Stomach (tissue), 9 donors: ENCODE measurements around the gene ANK2. TPM values are rescaled to one million over a fixed set of nuclear protein-coding genes. Genes with fewer than 3 reads are reported as not detected.
A peak's percentile ranks its signal among the peaks of the same experiment; 100 is the strongest.

Source experiments
- DNase-seq, 2 donors: peaks; one replicate each; pipeline versions ENCODE4 v3.0.0 to v3.0.0-alpha.2; 2013 to 2019
- H3K27ac ChIP-seq, 5 donors: fragments of 200-600 bp in 4 of 5; sonication (generic) in 4 of 5; one replicate each; pipeline ENCODE4 v1.5.1; 2013 to 2019; ENCODE audit warnings: mild to moderate bottlenecking in 1 of 5, moderate library complexity in 1 of 5
- H3K27me3 ChIP-seq, 3 donors: fragments of 200-600 bp; sonication (generic); one replicate each; pipeline ENCODE4 v1.5.1; 2017 to 2019; ENCODE audit warnings: mixed run types in 1 of 3
- H3K36me3 ChIP-seq, 4 donors: fragments of 200-600 bp; sonication (generic); 1 replicate in 3 of 4; 2 replicates in 1 of 4; pipeline ENCODE4 v1.5.1; 2016 to 2019
- H3K4me1 ChIP-seq, 4 donors: fragments of 200-600 bp; sonication (generic); one replicate each; pipeline ENCODE4 v1.5.1; 2016 to 2019
- H3K4me3 ChIP-seq, 4 donors: fragments of 200-600 bp; sonication (generic) in 3 of 4; one replicate each; pipeline ENCODE4 v1.5.1; 2016 to 2019; ENCODE audit warnings: mild to moderate bottlenecking in 1 of 4
- H3K9me3 ChIP-seq, 4 donors: fragments of 200-600 bp; sonication (generic); one replicate each; pipeline ENCODE4 v1.5.1; 2016 to 2019
- CTCF ChIP-seq, 7 experiments: fragments of 450-650 bp in 4 of 7; fragments of 200-600 bp in 3 of 7; sonication (generic) in 3 of 7; IDR thresholded peaks; one replicate each; pipeline ENCODE4 v1.5.1; 2016 to 2019; ENCODE audit warnings: antibody characterized with exemption in 7 of 7, control low read depth in 2 of 7, mild to moderate bottlenecking in 1 of 7
- EP300 ChIP-seq: sonication (generic); formaldehyde crosslinking; IDR thresholded peaks from one replicate; pipeline ENCODE4 v1.6.1; 2017; ENCODE audit warnings: antibody characterized with exemption
- POLR2A ChIP-seq, 4 donors: fragments of 450-650 bp; IDR thresholded peaks; one replicate each; pipeline ENCODE4 v1.6.1; 2016; ENCODE audit warnings: antibody characterized with exemption in 4 of 4, control low read depth in 2 of 4, mild to moderate bottlenecking in 1 of 4, moderate library complexity in 1 of 4
- POLR2AphosphoS5 ChIP-seq, 3 donors: sonication (generic); formaldehyde crosslinking; IDR thresholded peaks; one replicate each; pipeline ENCODE4 v1.6.1; 2016; ENCODE audit warnings: antibody characterized with exemption in 3 of 3
- WGBS, 5 donors: extraction: QIAGEN DNeasy Blood & Tissue Kit in 3 of 5; methylation state at CpG; one replicate each; pipeline versions ENCODE4 v1.1.5 to v1.1.7; 2013 to 2018; 5-methylcytosine and 5-hydroxymethylcytosine counted together
- intact Hi-C: fragments of 100-400 bp; cut with DNase I; formaldehyde crosslinking; loops from one replicate; pipeline ENCODE4 v1.15.1; 2023; ENCODE audit warnings: low total_unique reads
- polyA plus RNA-seq, 3 donors: library from polyadenylated mRNA; stranded (reverse); fragments of 200-250 nt; gene quantifications; one replicate each; pipeline ENCODE4 v1.2.3, GENCODE V29; 2013
- total RNA-seq, 5 donors: library from RNA; depleted of rRNA; stranded (reverse); fragments of >200 nt; gene quantifications; one replicate each; pipeline versions ENCODE4 v1.1.0 to v1.2.3, GENCODE V29; 2014 to 2016
- donor health status: healthy with polysubstance abuse.
- donor health status: Bipolar disorder and iron deficiency.
- donor health status: healthy.

Gene ANK2
- total and polyA plus RNA-seq, 8 donors: 1.9 to 123 (median 13.8) TPM

GRCh38 chr4:113112338-113112978 is 63.0 kb downstream of the ANK2 start:
- no peaks in the 10 kb centered on the region for H3K36me3 ChIP-seq
- intact Hi-C loops: no loop called here
- 52 to 66% (median 63%) methylated on average over 2 of the region's 2 CpGs for WGBS, 5 donors
- no peak for DNase-seq
- no peaks in the 10 kb centered on the region for H3K27me3 ChIP-seq
- peaks cover 0 to 15% (median 7%) of the 10 kb centered on the region in 4 donors for H3K4me1 ChIP-seq
- H3K27ac ChIP-seq: no peak overlapping the region
- no peaks in the 10 kb centered on the region for H3K9me3 ChIP-seq
- H3K4me3 ChIP-seq: no peak overlapping the region
- TF ChIP-seq EP300 (no peak), POLR2AphosphoS5 (IDR thresholded peaks at IDR 0.05) (no peak), CTCF (IDR thresholded peaks at IDR 0.05) (no peak), POLR2A (IDR thresholded peaks at IDR 0.05) (no peak)

GRCh38 chr4:113113151-113113550 is 63.7 kb downstream of the ANK2 start:
- Histone ChIP-seq H3K9me3 (no peaks in the 10 kb centered on the region), H3K27me3 (no peaks in the 10 kb centered on the region), H3K36me3 (no peaks in the 10 kb centered on the region), H3K4me1 (peaks cover 0 to 15% (median 7%) of the 10 kb centered on the region in 4 donors), H3K4me3 (no peak overlapping the region), H3K27ac (no peak overlapping the region)
- no peak for DNase-seq
- intact Hi-C loops: no loop called here
- TF ChIP-seq CTCF (IDR thresholded peaks at IDR 0.05): no peak
- no peak for TF ChIP-seq EP300
- no peak for TF ChIP-seq POLR2A (IDR thresholded peaks at IDR 0.05)
- TF ChIP-seq POLR2AphosphoS5 (IDR thresholded peaks at IDR 0.05): no peak
- 66 to 79% (median 73%) methylated on average over 2 of the region's 2 CpGs for WGBS, 5 donors

- no peak overlapping the region for H3K4me3 ChIP-seq
- WGBS, 5 donors: 85 to 94% (median 89%) methylated on average over 2 of the region's 2 CpGs
- H3K4me1 ChIP-seq: peaks cover 0 to 15% (median 7%) of the 10 kb centered on the region in 4 donors
- DNase-seq: no peak
- H3K36me3 ChIP-seq: no peaks in the 10 kb centered on the region
- H3K27me3 ChIP-seq: no peaks in the 10 kb centered on the region
- H3K27ac ChIP-seq: no peak overlapping the region
- TF ChIP-seq CTCF (IDR thresholded peaks at IDR 0.05) (no peak), POLR2A (IDR thresholded peaks at IDR 0.05) (no peak), EP300 (no peak)
- no peaks in the 10 kb centered on the region for H3K9me3 ChIP-seq
- intact Hi-C loops: no loop called here
Measured at GRCh38 chr4:113114884-113115283, 65.4 kb downstream of the ANK2 start.

- intact Hi-C loops: no loop called here
- 30 to 49% (median 36%) methylated on average over 13 to 17 of the region's 17 CpGs for WGBS, 5 donors
- Histone ChIP-seq H3K27ac (no peak overlapping the region), H3K9me3 (no peaks in the 10 kb centered on the region), H3K36me3 (no peaks in the 10 kb centered on the region), H3K4me3 (peak overlapping the region in 3 of 4 donors; percentile 13 to 19 (median 14)), H3K4me1 (peaks cover 0 to 15% (median 7%) of the 10 kb centered on the region in 4 donors), H3K27me3 (no peaks in the 10 kb centered on the region)
- peak in 1 of 2 donors; percentile 63 for DNase-seq
- TF ChIP-seq POLR2AphosphoS5 (IDR thresholded peaks at IDR 0.05) (no peak), CTCF (IDR thresholded peaks at IDR 0.05) (no peak), POLR2A (IDR thresholded peaks at IDR 0.05) (no peak), EP300 (no peak)
Measured at GRCh38 chr4:113116414-113117357, 67.2 kb downstream of the ANK2 start.
